Cerebellar cortex (tissue), 1 donor: ENCODE data around the gene FOXF1.

Source experiments
- DNase-seq: peaks from one replicate; pipeline ENCODE4 v3.0.0-alpha.2; 2015; ENCODE audit warnings: low spot score

Gene FOXF1

DNA sequence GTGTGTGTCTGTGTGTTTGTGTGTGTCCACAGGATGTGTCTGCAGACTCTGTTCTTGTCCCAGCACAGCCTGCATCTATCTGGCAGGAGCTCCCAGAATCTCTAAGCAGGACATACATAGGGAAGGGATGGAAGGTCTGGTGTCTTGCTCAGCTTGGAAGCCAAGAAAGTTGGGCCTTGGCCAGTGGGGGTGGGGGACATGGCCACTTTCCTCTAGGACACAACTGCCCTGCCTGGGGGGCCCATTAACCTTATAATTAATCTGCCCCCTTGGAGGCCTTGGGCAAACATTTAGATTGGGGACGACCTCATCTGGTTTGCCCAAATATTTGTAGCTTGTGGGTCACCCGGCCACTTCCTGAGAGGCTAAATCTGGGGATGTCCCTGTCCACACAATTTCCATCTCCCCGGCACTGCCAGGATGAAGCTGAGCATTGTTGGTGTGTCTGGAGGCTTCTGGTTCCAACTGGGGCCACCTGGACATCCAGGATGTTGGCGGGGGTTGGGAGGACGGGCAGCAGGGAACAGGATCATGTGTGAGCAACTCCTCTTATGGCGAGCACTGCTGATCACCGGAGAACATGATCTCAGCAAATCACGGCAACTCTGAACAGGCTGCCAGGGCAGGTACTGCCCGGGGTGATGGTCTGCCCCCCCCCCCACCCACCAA lies 17.2 kb upstream of the FOXF1 start:
- DNase-seq: no peak

DNA sequence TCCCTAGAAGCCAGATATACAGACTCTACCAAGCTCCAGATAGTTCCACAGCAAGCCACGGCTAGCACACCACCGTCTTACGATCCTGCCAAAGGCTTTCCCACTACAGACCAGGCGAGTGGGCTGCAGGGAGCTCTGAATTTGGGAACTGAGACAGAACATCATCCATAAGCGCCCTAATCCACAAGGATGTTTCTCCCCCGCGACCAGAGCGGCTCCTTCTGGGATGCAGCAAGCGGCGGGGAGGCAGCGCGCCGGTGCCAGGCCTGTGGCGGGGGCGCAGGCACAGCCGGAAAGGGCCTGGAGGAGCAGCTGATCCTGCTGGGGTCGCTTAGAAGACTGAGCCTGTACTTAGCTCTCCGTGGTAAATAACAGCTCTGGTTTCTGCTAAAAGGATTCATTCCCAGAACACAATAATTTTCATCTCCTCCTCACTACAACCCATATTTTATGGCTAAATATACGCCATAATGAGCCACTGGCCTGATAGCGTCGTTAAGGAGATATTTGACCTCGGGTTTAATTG lies 16.2 kb upstream of the FOXF1 start:
- no peak for DNase-seq

DNA sequence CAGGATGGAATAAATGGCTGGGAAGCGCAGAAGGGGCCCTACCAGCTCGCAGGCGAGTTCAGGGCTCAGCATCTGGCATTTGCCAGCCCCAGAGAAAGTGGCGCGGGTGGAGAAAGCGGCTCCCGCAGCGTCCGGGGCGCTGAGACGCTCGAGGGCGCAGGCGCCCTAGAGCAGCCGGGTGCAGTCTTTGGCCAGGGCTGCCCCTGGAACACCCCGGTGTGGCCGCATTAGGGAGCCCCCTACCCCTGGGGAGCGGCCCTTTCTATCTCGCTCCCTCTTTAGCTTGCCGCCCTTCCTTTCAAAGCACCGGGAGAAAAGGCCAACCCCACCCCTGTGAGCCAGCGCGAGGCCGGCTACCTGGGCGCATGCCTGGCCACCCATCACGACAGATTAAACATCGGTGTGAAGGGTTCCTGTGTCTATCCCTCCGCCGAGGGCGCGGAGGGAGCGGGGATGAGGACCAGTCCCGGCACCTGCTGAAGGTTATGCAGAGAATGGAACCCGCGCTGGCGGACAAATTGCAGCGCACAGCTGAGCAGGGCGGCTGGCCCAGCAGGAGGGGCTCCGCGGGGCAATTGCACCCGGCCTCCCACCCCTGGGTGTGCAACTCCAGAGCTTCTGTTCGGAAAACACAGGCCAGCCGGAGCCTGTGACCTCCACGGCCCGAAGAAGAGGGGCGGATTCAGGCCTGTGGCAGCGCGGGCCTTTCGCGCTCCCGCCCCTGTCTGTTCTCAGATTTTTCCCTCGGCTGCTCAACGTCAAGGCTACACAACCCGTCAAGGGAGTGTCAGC lies 15.6 kb upstream of the FOXF1 start:
- DNase-seq: no peak

DNA sequence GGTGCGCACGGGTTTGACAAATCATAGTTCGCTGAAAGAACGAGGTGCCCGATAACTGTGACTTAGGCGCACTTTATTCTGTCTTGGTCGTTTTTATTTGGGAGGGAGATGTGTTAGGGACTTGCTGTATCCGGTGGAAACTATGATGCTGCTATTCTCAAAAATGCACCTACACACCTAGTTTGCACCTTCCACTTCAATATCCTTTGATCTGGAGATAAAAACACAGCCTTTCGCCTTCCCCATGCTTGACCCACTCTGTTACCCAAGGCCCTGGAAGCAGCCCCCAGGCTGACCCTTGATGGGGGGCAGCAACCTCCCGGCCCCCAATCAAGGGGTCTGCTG lies 15.0 kb upstream of the FOXF1 start:
- DNase-seq: no peak

DNA sequence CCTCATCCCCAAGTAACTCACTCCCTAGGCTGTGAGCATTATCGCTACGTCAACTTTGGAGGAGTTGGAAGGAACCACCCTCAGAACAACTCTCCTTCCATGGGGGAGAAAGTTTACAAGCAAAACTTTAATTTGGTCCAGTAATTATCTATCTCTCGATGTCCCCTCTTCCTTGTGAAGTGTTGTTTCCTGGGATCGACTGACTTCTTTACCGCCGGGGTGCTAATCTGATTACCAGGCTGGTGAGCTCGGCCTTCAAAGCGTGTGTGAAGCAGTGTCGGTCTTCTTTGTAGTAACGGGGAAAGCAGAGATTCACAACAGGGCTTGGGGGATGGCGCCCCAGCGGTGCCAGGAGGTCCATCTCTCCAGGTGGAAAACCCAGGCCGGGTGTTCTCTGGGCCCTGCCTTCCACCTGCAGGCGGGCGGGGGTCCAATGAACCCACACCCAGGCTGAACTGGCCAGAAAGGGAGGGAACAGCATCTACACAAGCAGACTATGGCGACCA lies 14.5 kb upstream of the FOXF1 start:
- DNase-seq: no peak

DNA sequence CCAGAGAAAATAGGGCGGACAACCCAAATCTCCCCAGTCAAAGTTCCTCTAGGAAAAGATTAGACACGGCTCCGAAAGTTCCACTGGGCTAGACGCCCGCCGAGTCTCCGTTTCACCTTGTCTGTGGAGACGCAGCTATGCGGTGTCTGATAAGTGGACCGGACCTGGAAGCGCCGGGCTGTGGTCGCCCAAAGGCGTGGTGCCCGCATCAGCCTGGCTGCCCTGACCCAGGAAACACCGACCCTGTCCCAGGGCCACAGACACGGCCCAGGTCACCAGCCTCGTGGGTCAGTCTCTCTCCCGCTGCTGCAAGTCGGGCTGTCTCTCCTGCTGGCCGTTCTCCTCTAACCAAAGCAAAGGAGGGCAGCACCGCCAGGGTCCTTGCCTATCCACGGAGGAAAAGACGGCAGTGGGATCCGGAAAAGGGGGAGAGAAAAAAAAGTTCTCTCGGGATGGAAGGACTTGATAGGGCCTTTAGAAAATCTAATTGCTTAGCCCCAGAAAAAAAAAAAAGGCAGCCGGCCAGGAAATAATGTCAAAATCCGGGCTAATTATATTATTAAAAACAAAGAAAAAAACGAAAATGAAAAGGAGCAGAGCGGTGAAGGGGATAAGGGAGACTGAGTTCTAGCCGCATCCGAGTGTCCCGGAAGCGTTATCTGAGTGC lies 13.9 kb upstream of the FOXF1 start:
- no peak for DNase-seq

DNA sequence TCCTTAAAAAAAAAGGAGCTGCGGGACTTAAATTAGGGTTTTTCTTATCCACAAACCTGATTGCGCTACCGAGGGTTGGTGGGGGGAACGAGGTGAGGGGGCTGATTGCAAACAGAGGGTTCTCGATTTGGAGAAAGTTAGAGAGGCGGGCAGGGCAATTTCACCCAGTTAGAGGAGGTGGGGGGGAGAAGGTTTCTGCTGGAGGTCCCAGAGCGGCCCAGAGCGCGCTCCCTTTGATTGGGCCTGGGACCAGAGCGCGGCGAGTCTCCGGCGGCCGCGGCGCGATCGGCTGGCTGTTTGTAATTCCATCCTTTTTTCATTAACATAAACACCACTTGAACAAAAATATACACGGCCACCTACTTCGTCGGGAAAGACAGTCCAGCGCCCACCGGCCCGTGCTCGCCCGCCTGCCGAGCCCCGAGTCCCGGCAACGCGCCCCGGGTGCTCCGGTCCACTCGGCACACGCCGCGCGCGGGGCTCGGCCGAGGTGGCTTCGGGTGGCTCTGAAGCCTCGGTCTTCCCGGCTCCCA lies 13.3 kb upstream of the FOXF1 start:
- DNase-seq: no peak

DNA sequence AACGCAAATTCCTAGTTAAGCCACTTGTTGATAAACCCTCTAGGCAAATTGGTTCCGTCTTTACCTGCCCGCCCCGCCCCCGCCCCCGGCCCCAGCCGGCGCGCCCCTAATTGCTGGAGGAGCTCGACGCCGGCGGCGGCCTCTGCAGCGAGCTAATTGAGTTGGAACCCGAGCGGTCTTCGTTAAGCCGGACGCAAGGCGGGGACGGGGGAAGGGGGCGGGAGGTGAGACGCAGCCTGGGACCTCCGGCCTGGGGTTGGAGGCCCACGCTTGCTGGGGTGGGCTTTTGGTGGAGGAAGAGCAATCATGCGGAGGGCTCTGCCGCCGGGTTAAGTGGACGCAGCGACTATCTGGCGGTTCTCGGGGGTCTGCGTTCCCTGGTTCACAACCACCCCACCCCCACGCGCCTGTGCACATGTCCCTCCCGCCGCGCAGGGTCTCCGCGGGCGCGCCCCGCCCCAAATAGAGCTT lies 12.7 kb upstream of the FOXF1 start:
- DNase-seq: no peak

DNA sequence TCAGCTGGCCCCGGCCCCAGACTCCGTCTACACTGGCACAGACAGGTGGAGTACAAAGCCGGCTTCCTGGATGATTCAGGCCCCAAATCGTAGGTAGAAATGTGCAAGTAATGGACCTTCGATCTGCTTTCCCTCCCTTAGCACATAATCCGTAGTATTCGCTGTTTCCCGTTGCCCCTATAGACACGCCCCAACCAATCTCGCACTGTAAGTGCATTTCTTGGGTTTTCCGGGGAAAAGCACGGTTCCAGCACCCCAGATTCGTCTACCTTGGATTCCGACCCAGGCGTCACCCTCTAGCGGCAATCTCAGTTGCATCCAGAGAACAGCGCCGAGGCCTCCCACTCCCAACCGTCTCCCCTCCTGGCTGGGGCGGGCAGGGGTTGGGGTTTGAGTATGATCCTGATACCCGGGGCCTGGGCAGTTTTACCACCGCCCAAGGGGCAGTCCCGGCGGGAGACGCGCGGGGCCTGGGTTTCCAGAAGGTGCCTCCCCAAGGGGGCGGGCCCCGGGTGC lies 12.1 kb upstream of the FOXF1 start:
- DNase-seq: no peak

DNA sequence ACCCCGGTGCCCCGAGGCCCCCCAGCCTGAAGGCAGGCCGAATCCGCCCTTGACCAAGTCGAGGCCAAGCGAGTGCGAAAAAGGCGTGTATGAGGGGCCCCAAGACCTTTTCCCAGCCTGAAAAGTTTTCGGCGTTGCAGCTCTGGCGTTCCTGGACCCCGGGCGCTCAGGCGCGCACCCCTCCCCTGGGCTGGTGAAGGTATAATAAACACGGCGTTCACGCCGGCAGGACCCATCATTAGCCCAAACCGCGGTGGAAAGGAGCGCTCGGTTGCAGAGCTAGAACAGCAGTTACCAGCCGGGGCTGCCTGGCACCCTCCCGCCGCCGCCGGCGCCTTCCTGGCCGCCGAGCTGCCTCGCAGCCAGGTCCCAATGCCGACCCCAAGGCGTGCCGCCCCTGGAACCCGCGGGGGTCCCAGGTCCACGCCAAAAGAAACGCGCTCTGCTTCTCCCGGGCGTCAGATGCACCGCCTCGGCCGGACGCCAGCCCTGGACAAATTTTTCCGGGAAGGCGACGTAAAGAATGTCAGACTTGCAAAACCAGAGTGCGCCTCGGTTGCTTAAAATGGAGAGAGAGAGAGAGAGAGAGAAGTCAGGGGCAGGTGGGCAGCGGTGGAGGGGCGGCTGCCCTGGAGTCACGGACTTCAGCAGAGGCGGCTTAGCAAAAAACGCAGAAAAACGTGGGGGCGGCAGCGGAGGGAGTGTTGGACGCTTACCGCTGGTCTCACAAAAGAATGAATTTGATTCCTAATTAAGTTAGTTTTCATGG lies 11.5 kb upstream of the FOXF1 start:
- no peak for DNase-seq

DNA sequence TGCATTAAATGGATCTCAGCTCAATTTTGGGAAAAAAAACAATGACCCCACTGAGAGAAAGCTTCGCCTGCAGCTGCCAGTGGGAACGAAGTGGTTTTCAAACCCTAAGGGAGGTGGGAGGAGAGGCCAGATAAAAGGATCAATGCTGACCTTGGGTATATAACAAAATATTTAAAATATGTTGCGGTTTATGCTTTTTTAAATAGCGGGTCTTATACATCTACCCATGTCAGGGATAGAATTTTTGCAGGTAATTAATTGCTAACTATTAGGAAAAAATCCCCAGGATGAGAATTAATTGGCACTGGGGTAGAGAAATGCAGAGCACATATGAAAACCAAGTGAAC lies 10.9 kb upstream of the FOXF1 start:
- DNase-seq: no peak

DNA sequence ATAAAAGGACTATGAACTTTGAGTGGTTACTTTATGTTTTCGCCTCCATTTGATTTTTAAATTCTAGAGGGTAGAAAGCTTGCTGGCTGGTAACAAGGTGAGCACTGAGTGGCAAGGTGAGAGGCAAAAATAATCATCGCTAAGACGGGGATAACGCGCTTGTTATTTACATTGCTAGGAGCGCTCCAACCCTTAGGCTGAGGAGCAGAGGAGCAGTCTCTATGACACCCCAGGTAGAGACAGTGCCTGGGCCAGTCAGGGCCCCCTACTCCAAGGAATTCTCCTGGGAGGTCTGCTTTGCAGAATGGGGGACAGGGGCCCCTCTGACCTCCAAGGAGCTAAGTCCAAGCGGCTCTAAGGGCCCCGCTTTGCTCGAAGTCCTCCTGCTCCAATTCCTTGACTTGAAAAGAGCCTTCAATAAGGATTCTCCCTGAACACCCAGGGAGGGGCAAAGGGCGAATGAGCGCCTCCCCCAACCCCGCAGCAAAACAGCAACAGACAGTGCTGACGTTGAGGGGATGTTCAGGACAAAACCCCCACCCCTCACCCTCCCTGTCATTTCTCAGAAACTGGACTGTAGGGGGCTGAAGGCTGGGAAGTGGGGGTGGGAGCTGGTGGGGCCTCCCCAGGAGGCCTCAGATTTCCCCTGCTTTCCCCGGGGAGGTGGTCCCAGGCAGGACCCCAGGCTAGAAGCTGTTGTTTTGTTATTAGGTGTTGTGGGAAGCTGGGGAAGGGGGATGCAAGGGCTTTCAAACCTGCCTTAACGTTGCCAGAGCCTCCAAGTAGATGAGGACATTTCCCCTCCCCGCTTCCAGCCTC lies 10.2 kb upstream of the FOXF1 start:
- DNase-seq: no peak

DNA sequence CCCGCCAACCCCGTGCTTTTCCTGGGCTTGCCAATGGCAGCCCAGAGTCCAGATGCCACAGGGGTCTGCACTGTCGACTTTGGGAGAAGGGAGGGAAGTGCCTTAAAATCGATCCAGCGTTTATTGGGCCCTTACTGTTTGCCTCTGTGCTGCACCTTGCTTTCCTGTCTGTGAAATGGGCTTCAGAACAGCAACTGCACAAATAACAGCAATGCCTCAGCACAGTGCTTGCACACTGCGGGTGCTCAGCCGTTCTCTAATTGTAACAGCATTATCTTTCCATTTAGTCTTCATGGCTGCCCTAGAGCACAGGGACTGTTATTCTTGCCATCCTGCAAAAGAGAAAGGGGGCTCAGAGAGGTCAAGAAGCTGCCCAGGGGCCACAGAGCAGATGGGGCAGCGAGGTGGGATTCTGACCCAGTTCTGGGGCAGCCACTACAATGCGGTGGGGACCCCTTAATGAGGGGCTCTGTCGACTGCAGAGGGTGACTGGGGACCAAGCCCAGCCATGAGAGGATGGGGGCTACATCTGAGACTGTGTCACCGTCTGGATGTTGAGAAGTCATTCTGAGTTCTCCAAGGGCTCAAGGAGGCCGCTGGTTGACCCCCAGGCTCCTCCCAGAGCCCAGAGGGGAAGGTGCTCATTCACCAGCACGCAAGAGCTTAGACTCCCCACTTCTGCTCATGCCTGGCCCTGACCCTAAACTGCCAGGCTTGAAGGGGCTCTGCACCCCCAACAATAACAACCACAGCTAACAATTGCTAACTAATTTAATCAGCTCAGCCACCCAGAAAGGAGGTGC lies 9.4 kb upstream of the FOXF1 start:
- no peak for DNase-seq

DNA sequence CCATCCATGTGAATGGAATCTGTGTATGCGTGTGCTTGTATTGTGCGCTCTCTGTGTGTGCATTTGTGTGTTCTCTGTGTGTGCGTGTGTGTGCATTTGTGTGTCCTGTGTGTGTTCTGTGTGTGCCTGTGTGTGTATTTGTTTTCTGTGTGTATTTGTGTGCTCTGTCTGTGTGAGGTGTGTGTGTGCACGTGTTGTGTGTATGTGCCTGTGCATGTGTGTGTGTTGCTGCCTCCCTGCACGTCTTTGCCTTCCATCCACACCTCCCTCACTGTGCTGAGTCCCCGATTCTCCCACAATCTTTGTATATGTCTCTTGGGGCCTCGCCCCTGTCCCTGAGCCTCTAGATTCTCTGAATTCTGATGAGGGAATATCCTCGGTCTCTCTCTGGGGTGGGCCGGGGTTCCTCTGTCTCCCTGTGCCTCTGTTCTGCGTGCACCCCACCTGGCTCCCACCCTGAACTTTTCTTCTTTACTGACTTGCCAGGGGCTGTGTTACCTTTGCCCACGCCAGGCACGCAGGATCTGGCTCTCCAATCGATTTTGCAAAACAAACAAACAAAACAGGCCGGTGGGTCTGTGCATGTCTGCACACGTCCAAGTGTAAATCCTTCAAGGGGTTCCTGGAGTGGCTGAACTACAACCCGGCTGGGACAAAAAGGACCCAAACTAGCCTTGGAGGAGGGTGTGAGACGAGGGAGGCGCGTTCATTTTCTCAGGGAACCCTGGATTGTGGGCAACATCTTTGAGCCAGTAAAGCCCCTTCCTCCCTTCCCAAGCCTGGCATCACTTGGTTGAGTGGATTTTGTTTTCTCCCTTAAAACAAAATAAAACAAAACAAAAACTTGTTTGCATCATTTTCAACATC lies 8.1 kb upstream of the FOXF1 start:
- no peak for DNase-seq

DNA sequence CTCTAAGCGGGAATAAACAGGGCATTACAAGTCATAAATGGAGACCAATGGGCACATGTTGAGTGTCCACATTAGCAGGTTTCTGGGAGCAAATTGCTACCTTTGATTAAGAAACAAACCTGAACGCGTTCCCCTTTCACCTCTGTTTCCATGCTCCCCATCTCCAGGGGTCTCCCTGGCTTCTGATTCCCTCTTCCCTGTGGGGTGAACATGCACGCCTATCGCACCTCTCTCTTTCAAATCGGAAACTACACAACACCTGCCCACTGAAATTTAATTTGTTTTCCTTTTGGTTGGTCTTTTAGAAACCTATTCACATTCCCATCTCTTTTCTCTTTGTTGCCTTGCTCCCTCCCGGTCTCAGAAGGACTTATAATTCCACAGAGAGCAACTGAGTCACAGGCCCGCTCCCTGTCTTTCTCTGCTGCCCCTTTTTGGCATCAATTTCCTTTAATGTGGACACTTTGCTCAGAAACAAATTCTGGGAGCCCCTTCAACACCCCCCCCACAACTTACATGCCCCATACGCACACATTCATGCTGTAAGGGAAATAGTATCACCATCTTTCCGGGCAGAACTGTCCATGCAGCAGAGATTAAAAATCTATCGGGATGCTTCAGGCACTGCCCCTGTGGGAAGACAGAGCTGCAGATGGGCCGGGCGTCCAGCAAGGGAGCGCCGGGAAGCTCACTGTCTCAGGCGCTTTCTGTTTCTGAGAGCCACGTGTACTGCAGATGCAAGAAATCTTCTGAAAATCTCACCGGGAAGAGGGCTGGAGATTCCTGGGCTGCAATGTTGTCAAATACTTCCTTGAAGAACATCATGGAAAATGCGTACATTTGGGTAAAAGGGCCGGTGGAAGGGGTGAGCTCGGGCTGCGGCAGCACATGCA lies 7.2 kb upstream of the FOXF1 start:
- no peak for DNase-seq

DNA sequence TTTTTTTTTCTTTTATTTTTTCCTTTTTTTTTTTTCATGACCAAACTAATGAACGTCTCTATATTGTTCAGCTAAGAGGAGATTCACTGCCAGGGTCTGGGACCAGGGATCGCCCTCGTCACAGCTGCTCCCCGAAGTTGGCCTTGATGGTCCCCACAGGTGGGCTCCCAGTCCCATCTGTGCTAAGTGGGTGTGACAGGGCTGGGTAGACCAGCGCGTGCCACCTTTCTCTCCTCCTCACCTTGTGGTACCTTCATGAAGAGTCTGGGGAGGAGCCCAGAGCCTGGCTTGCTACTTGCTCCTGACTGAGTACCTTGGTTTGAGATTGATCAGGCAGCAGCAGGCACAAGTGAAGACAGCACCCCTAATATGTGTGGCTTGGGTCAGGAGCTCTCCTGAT lies 6.5 kb upstream of the FOXF1 start:
- no peak for DNase-seq

DNA sequence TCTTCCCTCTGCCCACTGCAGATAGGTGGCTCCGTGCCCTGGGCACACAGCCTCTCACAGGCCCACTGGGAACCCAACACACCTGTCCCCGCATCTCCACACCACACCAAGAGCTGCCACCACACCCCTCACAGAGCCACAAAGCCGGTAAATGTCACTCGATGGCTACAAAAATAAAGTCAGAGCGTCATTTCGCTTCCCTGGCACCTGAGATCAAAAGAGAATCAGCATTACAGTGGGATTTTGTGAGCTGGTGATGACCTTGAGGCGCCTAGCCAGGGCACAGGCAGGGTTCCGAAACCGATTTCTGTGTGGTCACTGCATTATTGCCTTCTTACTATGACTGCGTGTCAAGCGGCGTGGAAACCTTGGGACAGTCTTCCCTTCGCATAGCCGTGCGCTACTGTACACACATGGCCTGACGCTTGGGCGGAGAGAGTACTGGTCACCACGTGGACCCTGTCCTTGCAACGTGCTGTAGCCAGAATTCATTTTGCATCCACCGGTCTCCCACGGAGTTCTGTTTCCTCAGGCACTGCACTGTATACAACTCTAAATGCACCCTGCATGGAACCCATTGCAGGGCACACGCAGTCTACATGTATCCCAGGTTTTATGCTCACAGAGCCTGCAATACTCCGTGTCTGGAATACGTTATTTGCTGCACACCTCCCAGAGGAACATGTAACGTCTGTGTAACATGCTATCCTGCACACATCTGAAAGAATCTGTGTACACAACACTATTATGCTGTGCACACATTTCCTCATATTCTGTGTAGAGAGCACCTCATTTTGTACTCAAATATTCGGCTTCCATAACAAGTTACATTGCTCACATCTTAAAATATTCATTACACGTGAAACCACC lies 5.8 kb upstream of the FOXF1 start:
- DNase-seq: no peak
